ENCODE results near the gene AMMECR1.

Gene AMMECR1

GRCh38 chrX:110301194-110301593, 16.7 kb downstream of the AMMECR1 start:
- Mint-ChIP-seq H3K27ac (no peak overlapping the region), H3K36me3 (ENCODE audit: low read depth) (no peaks in the 10 kb centered on the region), H3K27me3 (no peaks in the 10 kb centered on the region), H3K4me1 (ENCODE audit: low read depth) (no peaks in the 10 kb centered on the region), H3K4me3 (no peak overlapping the region), H3K9me3 (peaks cover 8% of the 10 kb centered on the region)
- intact Hi-C loops (cut with micrococcal nuclease) = no loop called here

- Mint-ChIP-seq H3K9me3 (peaks cover 10% of the 10 kb centered on the region), H3K4me1 (ENCODE audit: low read depth) (peaks cover under 1% of the 10 kb centered on the region), H3K27ac (no peak overlapping the region), H3K4me3 (no peak overlapping the region), H3K27me3 (no peaks in the 10 kb centered on the region), H3K36me3 (ENCODE audit: low read depth) (no peaks in the 10 kb centered on the region)
- intact Hi-C loops (cut with micrococcal nuclease) = no loop called here
Observed at GRCh38 chrX:110294087-110294486, 23.8 kb downstream of the AMMECR1 start.

GRCh38 chrX:110293658-110294057, 24.2 kb downstream of the AMMECR1 start:
- peaks cover 4% of the 10 kb centered on the region for H3K4me1 Mint-ChIP-seq (ENCODE audit: low read depth)
- H3K4me3 Mint-ChIP-seq = no peak overlapping the region
- no peaks in the 10 kb centered on the region for H3K27me3 Mint-ChIP-seq
- intact Hi-C loops (cut with micrococcal nuclease) = no loop called here
- no peaks in the 10 kb centered on the region for H3K36me3 Mint-ChIP-seq (ENCODE audit: low read depth)
- no peak overlapping the region for H3K27ac Mint-ChIP-seq
- H3K9me3 Mint-ChIP-seq = peaks cover 10% of the 10 kb centered on the region

- intact Hi-C loops (cut with micrococcal nuclease) = no loop called here
- Mint-ChIP-seq H3K36me3 (ENCODE audit: low read depth) (no peaks in the 10 kb centered on the region), H3K27me3 (no peaks in the 10 kb centered on the region), H3K9me3 (no peaks in the 10 kb centered on the region), H3K4me1 (ENCODE audit: low read depth) (peaks cover 13% of the 10 kb centered on the region), H3K4me3 (no peak overlapping the region), H3K27ac (no peak overlapping the region)
Observed at GRCh38 chrX:110287605-110288004, 30.3 kb downstream of the AMMECR1 start.

- Mint-ChIP-seq H3K36me3 (ENCODE audit: low read depth) (no peaks in the 10 kb centered on the region), H3K27me3 (no peaks in the 10 kb centered on the region), H3K4me3 (no peak overlapping the region), H3K9me3 (no peaks in the 10 kb centered on the region), H3K4me1 (ENCODE audit: low read depth) (peaks cover 13% of the 10 kb centered on the region), H3K27ac (no peak overlapping the region)
- intact Hi-C loops (cut with micrococcal nuclease) = no loop called here
Observed at GRCh38 chrX:110286106-110286505, 31.8 kb downstream of the AMMECR1 start.

- H3K27ac Mint-ChIP-seq = no peak overlapping the region
- H3K9me3 Mint-ChIP-seq = no peaks in the 10 kb centered on the region
- H3K36me3 Mint-ChIP-seq (ENCODE audit: low read depth) = no peaks in the 10 kb centered on the region
- no peaks in the 10 kb centered on the region for H3K27me3 Mint-ChIP-seq
- intact Hi-C loops (cut with micrococcal nuclease) = no loop called here
- peaks cover 13% of the 10 kb centered on the region for H3K4me1 Mint-ChIP-seq (ENCODE audit: low read depth)
- H3K4me3 Mint-ChIP-seq = no peak overlapping the region
Observed at GRCh38 chrX:110284159-110284558, 33.7 kb downstream of the AMMECR1 start.

- Mint-ChIP-seq H3K27ac (no peak overlapping the region), H3K9me3 (no peaks in the 10 kb centered on the region), H3K4me1 (ENCODE audit: low read depth) (peaks cover 5% of the 10 kb centered on the region), H3K4me3 (no peak overlapping the region), H3K27me3 (no peaks in the 10 kb centered on the region), H3K36me3 (ENCODE audit: low read depth) (no peaks in the 10 kb centered on the region)
- intact Hi-C loops (cut with micrococcal nuclease) = no loop called here
Observed at GRCh38 chrX:110282922-110283321, 35.0 kb downstream of the AMMECR1 start.

- intact Hi-C loops (cut with micrococcal nuclease) = no loop called here
- H3K27ac Mint-ChIP-seq = no peak overlapping the region
- no peaks in the 10 kb centered on the region for H3K36me3 Mint-ChIP-seq (ENCODE audit: low read depth)
- H3K4me3 Mint-ChIP-seq = no peak overlapping the region
- H3K4me1 Mint-ChIP-seq (ENCODE audit: low read depth) = peaks cover 12% of the 10 kb centered on the region
- no peaks in the 10 kb centered on the region for H3K9me3 Mint-ChIP-seq
- H3K27me3 Mint-ChIP-seq = no peaks in the 10 kb centered on the region
Observed at GRCh38 chrX:110281377-110281776, 36.5 kb downstream of the AMMECR1 start.

GRCh38 chrX:110280954-110281353, 36.9 kb downstream of the AMMECR1 start:
- no peaks in the 10 kb centered on the region for H3K9me3 Mint-ChIP-seq
- intact Hi-C loops (cut with micrococcal nuclease) = no loop called here
- no peak overlapping the region for H3K4me3 Mint-ChIP-seq
- no peaks in the 10 kb centered on the region for H3K36me3 Mint-ChIP-seq (ENCODE audit: low read depth)
- H3K27ac Mint-ChIP-seq = no peak overlapping the region
- peaks cover 11% of the 10 kb centered on the region for H3K4me1 Mint-ChIP-seq (ENCODE audit: low read depth)
- H3K27me3 Mint-ChIP-seq = no peaks in the 10 kb centered on the region

- no peak overlapping the region for H3K4me3 Mint-ChIP-seq
- H3K27me3 Mint-ChIP-seq = no peaks in the 10 kb centered on the region
- H3K4me1 Mint-ChIP-seq (ENCODE audit: low read depth) = peaks cover 7% of the 10 kb centered on the region
- no peaks in the 10 kb centered on the region for H3K36me3 Mint-ChIP-seq (ENCODE audit: low read depth)
- intact Hi-C loops (cut with micrococcal nuclease) = no loop called here
- H3K9me3 Mint-ChIP-seq = no peaks in the 10 kb centered on the region
- no peak overlapping the region for H3K27ac Mint-ChIP-seq
Observed at GRCh38 chrX:110277609-110278008, 40.3 kb downstream of the AMMECR1 start.

- Mint-ChIP-seq H3K27ac (no peak overlapping the region), H3K9me3 (no peaks in the 10 kb centered on the region), H3K4me1 (ENCODE audit: low read depth) (peaks cover 7% of the 10 kb centered on the region), H3K4me3 (no peak overlapping the region), H3K27me3 (no peaks in the 10 kb centered on the region), H3K36me3 (ENCODE audit: low read depth) (no peaks in the 10 kb centered on the region)
- intact Hi-C loops (cut with micrococcal nuclease) = no loop called here
Observed at GRCh38 chrX:110276778-110277177, 41.1 kb downstream of the AMMECR1 start.

GRCh38 chrX:110268886-110269285, 49.0 kb downstream of the AMMECR1 start:
- H3K9me3 Mint-ChIP-seq = no peaks in the 10 kb centered on the region
- intact Hi-C loops (cut with micrococcal nuclease) = loop anchor here (10.0 kb wide), 1 partner anchor 54 kb away; no protein-coding TSS in a partner anchor
- H3K27ac Mint-ChIP-seq = no peak overlapping the region
- H3K36me3 Mint-ChIP-seq (ENCODE audit: low read depth) = no peaks in the 10 kb centered on the region
- H3K4me3 Mint-ChIP-seq = no peak overlapping the region
- H3K4me1 Mint-ChIP-seq (ENCODE audit: low read depth) = no peaks in the 10 kb centered on the region
- H3K27me3 Mint-ChIP-seq = no peaks in the 10 kb centered on the region

- H3K9me3 Mint-ChIP-seq = no peaks in the 10 kb centered on the region
- intact Hi-C loops (cut with micrococcal nuclease) = loop anchor here (10.0 kb wide), 1 partner anchor 54 kb away; no protein-coding TSS in a partner anchor
- no peaks in the 10 kb centered on the region for H3K4me1 Mint-ChIP-seq (ENCODE audit: low read depth)
- H3K4me3 Mint-ChIP-seq = no peak overlapping the region
- no peaks in the 10 kb centered on the region for H3K27me3 Mint-ChIP-seq
- no peaks in the 10 kb centered on the region for H3K36me3 Mint-ChIP-seq (ENCODE audit: low read depth)
- no peak overlapping the region for H3K27ac Mint-ChIP-seq
Observed at GRCh38 chrX:110268395-110268794, 49.5 kb downstream of the AMMECR1 start.

GRCh38 chrX:110267874-110268273, 50.0 kb downstream of the AMMECR1 start:
- Mint-ChIP-seq H3K4me1 (ENCODE audit: low read depth) (no peaks in the 10 kb centered on the region), H3K36me3 (ENCODE audit: low read depth) (no peaks in the 10 kb centered on the region), H3K4me3 (no peak overlapping the region), H3K27me3 (no peaks in the 10 kb centered on the region), H3K9me3 (no peaks in the 10 kb centered on the region), H3K27ac (no peak overlapping the region)
- intact Hi-C loops (cut with micrococcal nuclease) = loop anchor here (10.0 kb wide), 1 partner anchor 53 kb away; no protein-coding TSS in a partner anchor

GRCh38 chrX:110265661-110266060, 52.2 kb downstream of the AMMECR1 start:
- no peak overlapping the region for H3K27ac Mint-ChIP-seq
- H3K4me3 Mint-ChIP-seq = no peak overlapping the region
- intact Hi-C loops (cut with micrococcal nuclease) = loop anchor here (10.0 kb wide), 1 partner anchor 51 kb away; no protein-coding TSS in a partner anchor
- H3K4me1 Mint-ChIP-seq (ENCODE audit: low read depth) = no peaks in the 10 kb centered on the region
- no peaks in the 10 kb centered on the region for H3K9me3 Mint-ChIP-seq
- no peaks in the 10 kb centered on the region for H3K36me3 Mint-ChIP-seq (ENCODE audit: low read depth)
- H3K27me3 Mint-ChIP-seq = no peaks in the 10 kb centered on the region

Measured in dendritic cell treated with granulocyte-macrophage colony-stimulating factor and Interleukin-4, amounts not matched to agents 40 ng/mL and 50 ng/mL, for 4 days (primary cell).